ENCODE results near the gene NOX5. TPM values are rescaled to one million over a fixed set of nuclear protein-coding genes. Genes with fewer than 3 reads are reported as not detected.

Gene NOX5
- total and polyA plus RNA-seq, 4 donors, result 0.18 to 0.23 (median 0.19) TPM; not detected in 1

DNA sequence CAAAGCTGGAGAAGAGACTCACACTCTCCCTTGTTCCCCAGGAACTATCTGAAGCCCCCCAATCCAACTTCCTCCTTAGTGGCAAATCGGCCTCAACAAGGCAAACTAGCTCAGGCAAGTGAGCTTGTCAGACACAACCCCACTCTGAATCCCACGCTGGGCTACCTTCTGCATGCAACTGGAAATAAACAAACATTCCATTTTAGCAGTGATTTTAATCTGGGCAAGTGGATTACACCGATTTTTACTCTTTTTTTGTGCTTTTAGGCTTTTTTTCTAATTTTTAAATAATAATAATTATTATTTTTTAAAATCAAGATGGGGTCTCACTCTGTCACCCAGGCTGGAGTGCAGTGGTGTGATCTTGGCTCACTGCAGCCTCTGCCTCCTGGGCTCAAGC, 2.9 kb upstream of the NOX5 start:
- H3K36me3 ChIP-seq (ENCODE audit: control insufficient read depth in 1 of 2, insufficient read depth in 2 of 2, low read length in 1 of 2), result no peaks in the 10 kb centered on the region
- H3K27me3 ChIP-seq (ENCODE audit: control insufficient read depth in 1 of 2, insufficient read depth in 2 of 2, low read length in 1 of 2), result peaks cover 0 to 2% of the 10 kb centered on the region in 2 donors
- H3K4me3 ChIP-seq (ENCODE audit: low read length in 2 of 2), result no peak overlapping the region
- H3K4me1 ChIP-seq (ENCODE audit: control insufficient read depth in 1 of 2, insufficient read depth in 2 of 2, low read length in 2 of 2), result no peaks in the 10 kb centered on the region
- ATAC-seq (ENCODE audit: low FRiP score) (no peak), DNase-seq (no peak)
- intact Hi-C loops (cut with DNase I), result no loop called here
- 72 to 78% methylated on average over 3 of the region's 3 CpGs for WGBS, 2 donors
- H3K9me3 ChIP-seq (ENCODE audit: control insufficient read depth, low read length), result peaks cover 11% of the 10 kb centered on the region
- H3K27ac ChIP-seq (ENCODE audit: low read depth in 1 of 2, low read length in 2 of 2), result no peak overlapping the region

DNA sequence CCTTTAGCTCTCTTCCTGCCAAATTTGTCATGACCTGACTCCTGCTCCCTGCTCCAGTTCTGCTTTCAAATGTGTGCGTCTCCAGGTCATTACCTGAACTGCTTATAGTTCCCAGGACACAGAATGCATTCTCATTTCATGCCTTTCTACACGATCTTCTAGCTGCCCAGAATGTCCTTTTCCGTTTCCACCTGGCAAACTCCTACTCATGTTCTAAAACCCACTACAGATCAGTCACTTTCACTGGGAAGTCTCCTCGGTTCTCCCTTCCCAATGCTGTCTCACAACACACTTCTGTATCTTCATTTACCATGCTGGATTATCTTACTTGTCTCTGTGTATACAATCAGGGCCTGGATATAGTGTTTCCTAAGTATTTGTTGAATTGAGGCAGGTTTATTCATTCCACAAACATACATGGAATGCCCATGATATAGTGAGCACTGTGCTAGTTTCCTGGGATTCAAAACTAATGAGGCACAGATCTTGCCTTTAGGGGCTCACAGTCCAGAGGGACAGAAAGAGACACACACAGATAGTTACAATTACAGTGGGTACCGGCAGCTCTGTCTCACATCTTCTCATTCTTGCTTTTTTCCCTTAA, 1.6 kb upstream of the NOX5 start:
- ATAC-seq (ENCODE audit: low FRiP score) (no peak), DNase-seq (no peak)
- WGBS, 2 donors, result 84 to 86% methylated on average over 5 of the region's 5 CpGs
- no peaks in the 10 kb centered on the region for H3K27me3 ChIP-seq (ENCODE audit: control insufficient read depth in 1 of 2, insufficient read depth in 2 of 2, low read length in 1 of 2)
- intact Hi-C loops (cut with DNase I), result no loop called here
- no peak overlapping the region for H3K27ac ChIP-seq (ENCODE audit: low read depth in 1 of 2, low read length in 2 of 2)
- no peaks in the 10 kb centered on the region for H3K4me1 ChIP-seq (ENCODE audit: control insufficient read depth in 1 of 2, insufficient read depth in 2 of 2, low read length in 2 of 2)
- peaks cover 6% of the 10 kb centered on the region for H3K9me3 ChIP-seq (ENCODE audit: control insufficient read depth, low read length)
- no peaks in the 10 kb centered on the region for H3K36me3 ChIP-seq (ENCODE audit: control insufficient read depth in 1 of 2, insufficient read depth in 2 of 2, low read length in 1 of 2)
- H3K4me3 ChIP-seq (ENCODE audit: low read length in 2 of 2), result no peak overlapping the region

DNA sequence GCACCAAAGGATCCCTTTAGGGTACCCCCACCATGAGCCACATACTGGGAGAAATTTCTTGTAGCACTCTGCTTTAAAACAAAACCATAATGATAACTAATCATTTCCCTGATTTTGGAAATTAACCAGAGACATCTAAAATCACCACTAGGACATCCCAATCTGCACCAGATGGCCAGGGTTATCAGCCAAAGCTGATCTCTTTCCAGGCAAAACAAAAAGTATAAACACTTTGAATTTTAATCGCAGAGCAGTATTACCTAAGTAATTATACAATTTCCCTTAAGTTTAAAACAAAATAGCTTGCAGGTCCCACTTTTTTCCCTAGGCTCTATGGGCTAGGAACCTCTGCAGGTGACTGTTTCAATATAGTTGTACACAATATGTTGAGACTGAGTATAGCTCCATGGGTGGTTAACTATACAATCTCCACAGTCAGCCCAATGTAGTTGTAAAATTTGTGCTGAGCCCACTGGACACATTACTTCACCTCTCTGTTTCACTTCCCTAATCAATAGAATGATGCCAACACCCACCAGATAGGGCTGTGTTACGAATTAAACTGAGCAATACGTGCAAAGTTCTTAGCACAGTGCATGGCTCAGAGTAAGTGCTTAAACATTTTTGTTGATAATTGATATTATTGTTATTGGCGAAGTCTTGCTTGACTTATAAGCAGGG, 629 bp upstream of the NOX5 start:
- no peaks in the 10 kb centered on the region for H3K27me3 ChIP-seq (ENCODE audit: control insufficient read depth in 1 of 2, insufficient read depth in 2 of 2, low read length in 1 of 2)
- intact Hi-C loops (cut with DNase I), result no loop called here
- H3K27ac ChIP-seq (ENCODE audit: low read depth in 1 of 2, low read length in 2 of 2), result no peak overlapping the region
- WGBS, 2 donors, result 82 to 87% methylated on average over 4 of the region's 4 CpGs
- no peak overlapping the region for H3K4me3 ChIP-seq (ENCODE audit: low read length in 2 of 2)
- H3K36me3 ChIP-seq (ENCODE audit: control insufficient read depth in 1 of 2, insufficient read depth in 2 of 2, low read length in 1 of 2), result no peaks in the 10 kb centered on the region
- no peaks in the 10 kb centered on the region for H3K4me1 ChIP-seq (ENCODE audit: control insufficient read depth in 1 of 2, insufficient read depth in 2 of 2, low read length in 2 of 2)
- ATAC-seq (ENCODE audit: low FRiP score), result no peak
- H3K9me3 ChIP-seq (ENCODE audit: control insufficient read depth, low read length), result peaks cover 6% of the 10 kb centered on the region
- no peak for DNase-seq

DNA sequence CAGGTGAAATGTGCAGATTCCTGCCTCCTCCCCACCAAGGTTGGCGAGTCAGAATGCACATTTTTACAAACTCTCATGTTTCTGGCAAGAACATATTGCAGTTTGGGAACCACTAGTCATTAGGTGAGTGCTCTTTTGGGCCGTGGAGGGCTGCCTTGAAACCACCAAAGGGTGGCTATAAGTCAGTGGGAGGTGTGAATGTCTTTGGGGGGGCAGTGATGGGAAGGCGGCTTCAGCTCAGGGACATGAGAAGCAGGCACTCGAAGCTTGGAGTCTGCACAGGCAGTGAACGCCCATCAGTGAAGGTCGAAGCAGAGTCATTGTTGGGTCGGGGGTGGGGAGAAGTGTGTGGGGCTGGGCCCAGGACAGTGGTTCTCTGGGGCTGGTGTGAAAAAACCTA, 1.1 kb downstream of the NOX5 start:
- Histone ChIP-seq H3K4me1 (ENCODE audit: control insufficient read depth in 1 of 2, insufficient read depth in 2 of 2, low read length in 2 of 2) (no peaks in the 10 kb centered on the region), H3K36me3 (ENCODE audit: control insufficient read depth in 1 of 2, insufficient read depth in 2 of 2, low read length in 1 of 2) (no peaks in the 10 kb centered on the region), H3K27ac (ENCODE audit: low read depth in 1 of 2, low read length in 2 of 2) (no peak overlapping the region), H3K9me3 (ENCODE audit: control insufficient read depth, low read length) (no peaks in the 10 kb centered on the region), H3K4me3 (ENCODE audit: low read length in 2 of 2) (no peak overlapping the region), H3K27me3 (ENCODE audit: control insufficient read depth in 1 of 2, insufficient read depth in 2 of 2, low read length in 1 of 2) (no peaks in the 10 kb centered on the region)
- intact Hi-C loops (cut with DNase I), result no loop called here
- no peak for ATAC-seq (ENCODE audit: low FRiP score)
- no peak for DNase-seq
- WGBS, 2 donors, result 66 to 72% methylated on average over 7 of the region's 7 CpGs

DNA sequence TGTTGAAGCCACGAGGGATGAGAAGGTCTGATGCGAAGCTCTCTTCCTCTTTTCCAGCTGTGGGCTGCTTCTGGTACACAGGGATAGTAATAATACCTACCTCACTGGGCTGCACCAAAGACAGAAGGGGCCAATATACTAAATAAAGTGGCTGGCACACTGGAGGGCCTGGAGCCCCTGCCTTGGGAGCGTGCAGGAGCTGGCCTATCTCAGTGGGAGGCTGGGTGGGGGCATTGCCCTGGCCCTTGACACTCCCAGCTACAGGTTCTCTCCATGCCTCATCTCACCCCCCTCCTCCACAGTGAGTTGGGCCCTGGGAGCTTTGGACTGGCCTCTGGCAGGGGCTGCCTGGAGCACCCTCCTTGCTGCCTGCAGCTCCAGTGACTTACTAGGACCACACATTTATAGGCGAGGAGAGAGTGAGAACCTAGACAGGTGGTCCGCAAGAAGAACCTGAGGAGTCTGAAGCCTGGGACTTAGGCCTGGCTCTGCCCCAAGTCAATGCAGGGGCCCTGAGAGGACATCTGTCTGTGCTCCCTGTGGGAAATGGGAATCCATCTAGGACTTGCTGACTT, 1.6 kb downstream of the NOX5 start:
- no peaks in the 10 kb centered on the region for H3K4me1 ChIP-seq (ENCODE audit: control insufficient read depth in 1 of 2, insufficient read depth in 2 of 2, low read length in 2 of 2)
- intact Hi-C loops (cut with DNase I), result no loop called here
- DNase-seq, result no peak
- no peak overlapping the region for H3K4me3 ChIP-seq (ENCODE audit: low read length in 2 of 2)
- 90 to 91% methylated on average over 5 of the region's 5 CpGs for WGBS, 2 donors
- H3K27ac ChIP-seq (ENCODE audit: low read depth in 1 of 2, low read length in 2 of 2), result no peak overlapping the region
- no peak for ATAC-seq (ENCODE audit: low FRiP score)
- no peaks in the 10 kb centered on the region for H3K9me3 ChIP-seq (ENCODE audit: control insufficient read depth, low read length)
- no peaks in the 10 kb centered on the region for H3K27me3 ChIP-seq (ENCODE audit: control insufficient read depth in 1 of 2, insufficient read depth in 2 of 2, low read length in 1 of 2)
- H3K36me3 ChIP-seq (ENCODE audit: control insufficient read depth in 1 of 2, insufficient read depth in 2 of 2, low read length in 1 of 2), result no peaks in the 10 kb centered on the region

DNA sequence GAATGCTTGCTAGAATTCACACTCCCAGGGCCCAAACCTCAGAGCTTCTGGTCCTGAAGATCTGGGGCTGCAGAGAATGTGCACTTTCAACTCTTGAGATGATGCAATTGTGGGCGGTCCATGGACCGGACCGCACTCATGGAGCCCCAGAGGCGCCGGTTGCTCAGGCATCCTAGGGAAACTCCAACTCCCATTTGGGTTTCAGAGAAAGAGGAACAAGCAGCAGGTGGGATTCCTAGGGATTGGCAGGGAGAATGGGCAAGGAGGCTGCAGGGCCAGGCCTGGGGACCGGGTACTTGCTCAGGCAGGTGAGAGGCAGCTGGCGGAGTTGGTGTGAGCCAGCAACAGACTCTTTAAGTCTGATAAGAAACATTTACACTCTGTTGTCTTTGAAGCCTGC, 3.5 kb downstream of the NOX5 start:
- no peak for ATAC-seq (ENCODE audit: low FRiP score)
- intact Hi-C loops (cut with DNase I), result no loop called here
- WGBS, 2 donors, result 82 to 91% methylated on average over 7 of the region's 7 CpGs

DNA sequence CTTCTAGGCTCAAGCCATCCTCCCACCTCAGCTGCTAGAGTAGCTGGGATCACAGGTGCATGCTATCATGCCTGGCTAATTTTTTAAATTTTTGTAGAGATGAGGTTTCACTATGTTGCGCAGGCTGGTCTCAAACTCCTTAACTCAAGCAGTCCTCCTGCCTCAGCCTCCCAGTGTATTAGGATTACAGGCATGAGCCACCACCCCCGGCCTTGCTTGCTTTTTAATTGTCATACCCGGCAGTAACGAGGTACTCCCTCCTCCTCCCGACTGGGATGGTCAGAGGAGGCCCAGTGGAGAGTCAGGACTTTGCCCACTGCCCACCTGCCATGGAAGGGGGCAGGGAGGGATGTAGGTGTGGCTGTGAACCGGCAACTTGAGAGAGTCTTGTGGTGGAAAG, 4.5 kb downstream of the NOX5 start:
- Histone ChIP-seq H3K9me3 (ENCODE audit: control insufficient read depth, low read length) (no peaks in the 10 kb centered on the region), H3K4me3 (ENCODE audit: low read length in 2 of 2) (no peak overlapping the region), H3K36me3 (ENCODE audit: control insufficient read depth in 1 of 2, insufficient read depth in 2 of 2, low read length in 1 of 2) (no peaks in the 10 kb centered on the region), H3K27ac (ENCODE audit: low read depth in 1 of 2, low read length in 2 of 2) (no peak overlapping the region), H3K4me1 (ENCODE audit: control insufficient read depth in 1 of 2, insufficient read depth in 2 of 2, low read length in 2 of 2) (no peaks in the 10 kb centered on the region), H3K27me3 (ENCODE audit: control insufficient read depth in 1 of 2, insufficient read depth in 2 of 2, low read length in 1 of 2) (no peaks in the 10 kb centered on the region)
- 82 to 88% methylated on average over 6 of the region's 6 CpGs for WGBS, 2 donors
- intact Hi-C loops (cut with DNase I), result no loop called here
- DNase-seq (no peak), ATAC-seq (ENCODE audit: low FRiP score) (no peak)

More for the DNA sequence above, 3.5 kb downstream of the NOX5 start:
- Histone ChIP-seq H3K27ac (ENCODE audit: low read depth in 1 of 2, low read length in 2 of 2) (no peak overlapping the region), H3K4me3 (ENCODE audit: low read length in 2 of 2) (no peak overlapping the region), H3K27me3 (ENCODE audit: control insufficient read depth in 1 of 2, insufficient read depth in 2 of 2, low read length in 1 of 2) (no peaks in the 10 kb centered on the region), H3K4me1 (ENCODE audit: control insufficient read depth in 1 of 2, insufficient read depth in 2 of 2, low read length in 2 of 2) (no peaks in the 10 kb centered on the region), H3K9me3 (ENCODE audit: control insufficient read depth, low read length) (no peaks in the 10 kb centered on the region), H3K36me3 (ENCODE audit: control insufficient read depth in 1 of 2, insufficient read depth in 2 of 2, low read length in 1 of 2) (no peaks in the 10 kb centered on the region)
- DNase-seq, result no peak

DNA sequence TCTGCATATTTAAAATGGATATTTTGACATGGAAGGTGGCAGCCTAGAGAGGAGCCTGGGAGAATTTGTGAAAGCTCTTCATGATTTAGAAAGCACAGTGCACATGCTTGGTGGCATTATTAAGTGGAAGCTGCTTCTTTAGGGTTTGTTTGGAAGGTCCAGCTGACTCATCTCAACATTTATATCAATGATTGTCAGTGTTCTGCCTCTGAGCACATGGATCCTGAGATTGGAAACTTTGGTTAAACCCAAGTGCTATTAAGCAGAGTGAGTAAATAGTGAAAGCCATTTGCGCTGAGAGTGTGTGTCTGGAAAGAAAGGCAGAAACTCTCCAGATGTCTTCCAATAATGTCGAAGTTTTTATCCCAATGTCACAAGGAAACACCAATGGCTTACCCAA, 7.4 kb downstream of the NOX5 start:
- no peaks in the 10 kb centered on the region for H3K27me3 ChIP-seq (ENCODE audit: control insufficient read depth in 1 of 2, insufficient read depth in 2 of 2, low read length in 1 of 2)
- intact Hi-C loops (cut with DNase I), result no loop called here
- H3K4me3 ChIP-seq (ENCODE audit: low read length in 2 of 2), result no peak overlapping the region
- ATAC-seq (ENCODE audit: low FRiP score) (no peak), DNase-seq (no peak)
- 81 to 84% methylated on average over 2 of the region's 2 CpGs for WGBS, 2 donors
- H3K36me3 ChIP-seq (ENCODE audit: control insufficient read depth in 1 of 2, insufficient read depth in 2 of 2, low read length in 1 of 2), result no peaks in the 10 kb centered on the region
- H3K9me3 ChIP-seq (ENCODE audit: control insufficient read depth, low read length), result peaks cover 2% of the 10 kb centered on the region
- H3K4me1 ChIP-seq (ENCODE audit: control insufficient read depth in 1 of 2, insufficient read depth in 2 of 2, low read length in 2 of 2), result no peaks in the 10 kb centered on the region
- no peak overlapping the region for H3K27ac ChIP-seq (ENCODE audit: low read depth in 1 of 2, low read length in 2 of 2)

DNA sequence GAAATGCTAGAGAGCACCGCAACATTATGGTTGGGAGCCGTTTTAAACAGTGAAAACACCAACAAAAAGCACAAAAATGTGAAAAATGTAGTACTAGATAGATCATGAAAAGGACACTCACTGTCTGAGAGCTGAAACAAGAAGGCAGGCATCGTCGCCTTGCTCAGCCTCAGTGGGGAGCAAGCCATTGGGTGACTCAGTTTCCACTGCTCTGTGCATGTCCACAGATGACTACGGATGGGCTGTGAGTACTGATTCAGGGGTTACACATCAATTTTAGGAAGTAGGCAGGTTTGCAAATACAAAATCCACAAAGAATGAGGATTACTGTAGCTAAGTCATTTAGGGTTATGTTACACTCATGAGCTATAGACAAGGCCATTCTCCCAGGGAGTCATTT, 10.8 kb downstream of the NOX5 start:
- intact Hi-C loops (cut with DNase I), result no loop called here
- WGBS, 2 donors, result 65 to 75% methylated on average over 5 of the region's 5 CpGs
- ATAC-seq (ENCODE audit: low FRiP score), result no peak

More for the DNA sequence above, 10.8 kb downstream of the NOX5 start:
- Histone ChIP-seq H3K4me3 (ENCODE audit: low read length in 2 of 2) (no peak overlapping the region), H3K4me1 (ENCODE audit: control insufficient read depth in 1 of 2, insufficient read depth in 2 of 2, low read length in 2 of 2) (no peaks in the 10 kb centered on the region), H3K9me3 (ENCODE audit: control insufficient read depth, low read length) (peaks cover 2% of the 10 kb centered on the region), H3K27me3 (ENCODE audit: control insufficient read depth in 1 of 2, insufficient read depth in 2 of 2, low read length in 1 of 2) (no peaks in the 10 kb centered on the region), H3K36me3 (ENCODE audit: control insufficient read depth in 1 of 2, insufficient read depth in 2 of 2, low read length in 1 of 2) (no peaks in the 10 kb centered on the region), H3K27ac (ENCODE audit: low read depth in 1 of 2, low read length in 2 of 2) (no peak overlapping the region)
- DNase-seq, result no peak

Data from aorta (tissue), 5 donors.